A549 (cell line): ENCODE results near the gene ATP4A. TPM values are rescaled to one million over a fixed set of nuclear protein-coding genes. Genes with fewer than 3 reads are reported as not detected.

ENCODE experiments used
- ATAC-seq, 2 experiments: fragments of 200-7000 bp in 1 of 2; fragments of >200 bp in 1 of 2; cut with Nextera tagmentation in 1 of 2; cut with Tn5 transposase in 1 of 2; 3 replicates each; pipeline versions ENCODE4 v1.8.0 to v1.9.1; 2018 to 2020; ENCODE audit warnings: mild to moderate bottlenecking in 1 of 2, moderate library complexity in 1 of 2
- CTCF ChIA-PET: fragments of 300-600 bp; sonication (Branson Sonifier 250); formaldehyde crosslinking; extraction: SDS; loops from one replicate; lab custom pipeline; 2021; ENCODE audit warnings: antibody characterized with exemption, inconsistent platforms; lab: Yijun Ruan, JAX
- POLR2A ChIA-PET: fragments of 350-600 bp; formaldehyde crosslinking; extraction: SDS; loops from one replicate; lab custom pipeline; 2021; ENCODE audit warnings: antibody characterized with exemption, inconsistent platforms; lab: Yijun Ruan, JAX
- DNase-seq, 2 experiments: peaks; one replicate each; pipeline versions ENCODE4 v3.0.0 to v3.0.0-alpha.2; 2011 to 2016; ENCODE audit warnings: low read depth in 1 of 2, low spot score in 1 of 2
- FAIRE-seq: peaks from 2 replicates; lab custom pipeline; 2011; peaks lifted over from hg19 to GRCh38; lab: Jason Lieb, UNC
- H3K27ac ChIP-seq, 2 experiments: fragments of >200 bp; sonication (Bioruptor Twin); formaldehyde crosslinking; 3 replicates each; pipeline ENCODE4 v1.5.1; 2016 to 2017
- H3K4me1 ChIP-seq: fragments of >200 bp; sonication (Bioruptor Twin); formaldehyde crosslinking; 3 replicates; pipeline ENCODE4 v1.6.1; 2016
- H3K4me2 ChIP-seq: fragments of >200 bp; sonication (Bioruptor Twin); formaldehyde crosslinking; 3 replicates; pipeline ENCODE4 v1.6.1; 2016
- H3K4me3 ChIP-seq: fragments of >200 bp; sonication (Bioruptor Twin); formaldehyde crosslinking; 3 replicates; pipeline ENCODE4 v1.5.1; 2016
- H3K9me3 ChIP-seq: fragments of >200 bp; sonication (Bioruptor Twin); formaldehyde crosslinking; 3 replicates; pipeline ENCODE4 v1.6.1; 2016
- BCL3 ChIP-seq: fragments of >200 bp; sonication (Bioruptor Twin); formaldehyde crosslinking; IDR thresholded peaks from 3 replicates; pipeline ENCODE4 v1.6.1; 2016
- CBX8 ChIP-seq: fragments of 200-600 bp; sonication (generic); IDR thresholded peaks from 2 replicates; pipeline ENCODE4 v1.6.1; 2016
- CHD2 ChIP-seq: fragments of 150-350 bp; IDR thresholded peaks from 2 replicates; pipeline ENCODE4 v1.6.1; 2014; ENCODE audit warnings: low read length; ENCODE audit not compliant: partially characterized antibody
- CHD4 ChIP-seq: fragments of 200-600 bp; sonication (generic); IDR thresholded peaks from 2 replicates; pipeline ENCODE4 v1.6.1; 2016; ENCODE audit warnings: antibody characterized with exemption, mild to moderate bottlenecking, borderline replicate concordance
- EHMT2 ChIP-seq: fragments of 200-600 bp; sonication (generic); IDR thresholded peaks from 2 replicates; pipeline ENCODE4 v1.6.1; 2016; ENCODE audit warnings: antibody characterized with exemption, low read depth, mild to moderate bottlenecking, moderate library complexity
- GATA3 ChIP-seq: IDR thresholded peaks from 2 replicates; pipeline ENCODE4 v1.6.1; 2012; ENCODE audit warnings: borderline replicate concordance
- JUN ChIP-seq, 2 experiments: fragments of >200 bp; sonication (Bioruptor Twin); formaldehyde crosslinking; IDR thresholded peaks; 2 replicates in 1 of 2; 3 replicates in 1 of 2; pipeline ENCODE4 v1.6.1; 2016 to 2017
- KDM1A ChIP-seq: fragments of 200-600 bp; sonication (generic); IDR thresholded peaks from 2 replicates; pipeline ENCODE4 v1.6.1; 2016; ENCODE audit warnings: low read depth, mild to moderate bottlenecking
- KDM5A ChIP-seq: fragments of 200-600 bp; sonication (generic); IDR thresholded peaks from 2 replicates; pipeline ENCODE4 v1.6.1; 2016; ENCODE audit warnings: antibody characterized with exemption, mild to moderate bottlenecking
- NFE2L2 ChIP-seq: fragments of 150-350 bp; conservative IDR thresholded peaks from 2 replicates; pipeline ENCODE4 v1.6.1; 2014; ENCODE audit warnings: low read length
- RAD21 ChIP-seq, 2 experiments: fragments of >200 bp in 1 of 2; sonication (Bioruptor Twin) in 1 of 2; formaldehyde crosslinking in 1 of 2; IDR thresholded peaks in 1 of 2; conservative IDR thresholded peaks in 1 of 2; 2 replicates in 1 of 2; 3 replicates in 1 of 2; pipeline ENCODE4 v1.6.1; 2012 to 2018; ENCODE audit warnings: inconsistent platforms in 1 of 2
- SREBF2 ChIP-seq: fragments of 450-650 bp; IDR thresholded peaks from 2 replicates; pipeline ENCODE4 v1.6.1; 2014; ENCODE audit warnings: mild to moderate bottlenecking, moderate library complexity
- ZFP36 ChIP-seq: fragments of 450-650 bp; IDR thresholded peaks from 2 replicates; pipeline ENCODE4 v1.6.1; 2014; ENCODE audit warnings: borderline replicate concordance; ENCODE audit not compliant: partially characterized antibody
- WGBS: methylation state at CpG from one replicate; pipeline ENCODE4 v1.1.6; 2017; ENCODE audit errors: missing lambda C conversion rate; 5-methylcytosine and 5-hydroxymethylcytosine counted together
- polyA plus RNA-seq, 4 experiments: library from polyadenylated mRNA; depleted of rRNA in 3 of 4; stranded (reverse); fragments of >200 nt; fragmentation: RNase III in 1 of 4; extraction: RNeasy Plus Mini Kit Qiagen cat#74134 plus additional on column Dnase treatment in 1 of 4; gene quantifications; 2 replicates in 3 of 4; 3 replicates in 1 of 4; pipeline ENCODE4 v1.2.3, GENCODE V29; 2011 to 2017
- TF ChIP-seq, protein P1 (sequence below): IDR thresholded peaks from 2 replicates; pipeline ENCODE4 v1.6.1; 2012
- TF ChIP-seq, protein P2 (sequence below): fragments of >200 bp; sonication (Bioruptor Twin); formaldehyde crosslinking; IDR thresholded peaks from 3 replicates; pipeline ENCODE4 v1.5.1; 2016
- TF ChIP-seq, protein P3 (sequence below): fragments of 200-600 bp; sonication (generic); IDR thresholded peaks from 2 replicates; pipeline ENCODE4 v1.6.1; 2016; ENCODE audit warnings: antibody characterized with exemption, mild to moderate bottlenecking, moderate library complexity
- TF ChIP-seq, protein P4 (sequence below): IDR thresholded peaks from 2 replicates; pipeline ENCODE4 v1.6.1; 2012; ENCODE audit warnings: low read depth, borderline replicate concordance
- TF ChIP-seq, protein P5 (sequence below): fragments of 250-450 bp; sonication (Bioruptor Pico); IDR thresholded peaks from 2 replicates; pipeline ENCODE4 v1.5.0; 2021; ENCODE audit warnings: mild to moderate bottlenecking, moderate library complexity, borderline replicate concordance

Gene ATP4A
- polyA plus RNA-seq, 2 of the 4 experiments (the other 2 are of a cell fraction), result not detected

GRCh38 chr19:35545855-35546381, 17.5 kb downstream of the ATP4A start:
- CTCF ChIA-PET, result interaction anchor here (3.0 to 5.1 kb wide), 3 partner anchors 12 to 50 kb away, joined by 19 to 81 read pairs (median 80); no protein-coding TSS in a partner anchor
- TF ChIP-seq GATA3, result no peak
- no peak for TF ChIP-seq JUN (IDR thresholded peaks at IDR 0.05)
- no peak for TF ChIP-seq RAD21 (conservative IDR thresholded peaks at IDR 0.05 in 1 of 2, IDR thresholded peaks at IDR 0.05 in 1 of 2)
- TF ChIP-seq, protein P1, sequence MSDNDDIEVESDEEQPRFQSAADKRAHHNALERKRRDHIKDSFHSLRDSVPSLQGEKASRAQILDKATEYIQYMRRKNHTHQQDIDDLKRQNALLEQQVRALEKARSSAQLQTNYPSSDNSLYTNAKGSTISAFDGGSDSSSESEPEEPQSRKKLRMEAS, result peak; percentile 79
- TF ChIP-seq CHD2, result no peak
- no peak for TF ChIP-seq ZFP36
- no peak for TF ChIP-seq SREBF2
- TF ChIP-seq, protein P2, sequence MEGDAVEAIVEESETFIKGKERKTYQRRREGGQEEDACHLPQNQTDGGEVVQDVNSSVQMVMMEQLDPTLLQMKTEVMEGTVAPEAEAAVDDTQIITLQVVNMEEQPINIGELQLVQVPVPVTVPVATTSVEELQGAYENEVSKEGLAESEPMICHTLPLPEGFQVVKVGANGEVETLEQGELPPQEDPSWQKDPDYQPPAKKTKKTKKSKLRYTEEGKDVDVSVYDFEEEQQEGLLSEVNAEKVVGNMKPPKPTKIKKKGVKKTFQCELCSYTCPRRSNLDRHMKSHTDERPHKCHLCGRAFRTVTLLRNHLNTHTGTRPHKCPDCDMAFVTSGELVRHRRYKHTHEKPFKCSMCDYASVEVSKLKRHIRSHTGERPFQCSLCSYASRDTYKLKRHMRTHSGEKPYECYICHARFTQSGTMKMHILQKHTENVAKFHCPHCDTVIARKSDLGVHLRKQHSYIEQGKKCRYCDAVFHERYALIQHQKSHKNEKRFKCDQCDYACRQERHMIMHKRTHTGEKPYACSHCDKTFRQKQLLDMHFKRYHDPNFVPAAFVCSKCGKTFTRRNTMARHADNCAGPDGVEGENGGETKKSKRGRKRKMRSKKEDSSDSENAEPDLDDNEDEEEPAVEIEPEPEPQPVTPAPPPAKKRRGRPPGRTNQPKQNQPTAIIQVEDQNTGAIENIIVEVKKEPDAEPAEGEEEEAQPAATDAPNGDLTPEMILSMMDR, result no peak
- TF ChIP-seq, protein P3, sequence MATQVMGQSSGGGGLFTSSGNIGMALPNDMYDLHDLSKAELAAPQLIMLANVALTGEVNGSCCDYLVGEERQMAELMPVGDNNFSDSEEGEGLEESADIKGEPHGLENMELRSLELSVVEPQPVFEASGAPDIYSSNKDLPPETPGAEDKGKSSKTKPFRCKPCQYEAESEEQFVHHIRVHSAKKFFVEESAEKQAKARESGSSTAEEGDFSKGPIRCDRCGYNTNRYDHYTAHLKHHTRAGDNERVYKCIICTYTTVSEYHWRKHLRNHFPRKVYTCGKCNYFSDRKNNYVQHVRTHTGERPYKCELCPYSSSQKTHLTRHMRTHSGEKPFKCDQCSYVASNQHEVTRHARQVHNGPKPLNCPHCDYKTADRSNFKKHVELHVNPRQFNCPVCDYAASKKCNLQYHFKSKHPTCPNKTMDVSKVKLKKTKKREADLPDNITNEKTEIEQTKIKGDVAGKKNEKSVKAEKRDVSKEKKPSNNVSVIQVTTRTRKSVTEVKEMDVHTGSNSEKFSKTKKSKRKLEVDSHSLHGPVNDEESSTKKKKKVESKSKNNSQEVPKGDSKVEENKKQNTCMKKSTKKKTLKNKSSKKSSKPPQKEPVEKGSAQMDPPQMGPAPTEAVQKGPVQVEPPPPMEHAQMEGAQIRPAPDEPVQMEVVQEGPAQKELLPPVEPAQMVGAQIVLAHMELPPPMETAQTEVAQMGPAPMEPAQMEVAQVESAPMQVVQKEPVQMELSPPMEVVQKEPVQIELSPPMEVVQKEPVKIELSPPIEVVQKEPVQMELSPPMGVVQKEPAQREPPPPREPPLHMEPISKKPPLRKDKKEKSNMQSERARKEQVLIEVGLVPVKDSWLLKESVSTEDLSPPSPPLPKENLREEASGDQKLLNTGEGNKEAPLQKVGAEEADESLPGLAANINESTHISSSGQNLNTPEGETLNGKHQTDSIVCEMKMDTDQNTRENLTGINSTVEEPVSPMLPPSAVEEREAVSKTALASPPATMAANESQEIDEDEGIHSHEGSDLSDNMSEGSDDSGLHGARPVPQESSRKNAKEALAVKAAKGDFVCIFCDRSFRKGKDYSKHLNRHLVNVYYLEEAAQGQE, result no peak; the same call in 1 of the 2 replicates
- no peak for TF ChIP-seq BCL3
- TF ChIP-seq, protein P4, sequence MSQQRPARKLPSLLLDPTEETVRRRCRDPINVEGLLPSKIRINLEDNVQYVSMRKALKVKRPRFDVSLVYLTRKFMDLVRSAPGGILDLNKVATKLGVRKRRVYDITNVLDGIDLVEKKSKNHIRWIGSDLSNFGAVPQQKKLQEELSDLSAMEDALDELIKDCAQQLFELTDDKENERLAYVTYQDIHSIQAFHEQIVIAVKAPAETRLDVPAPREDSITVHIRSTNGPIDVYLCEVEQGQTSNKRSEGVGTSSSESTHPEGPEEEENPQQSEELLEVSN, result 0 out of 2 replicates have a peak, but pooled peaks have one; percentile 6
- no peak for TF ChIP-seq CHD4
- no peak for TF ChIP-seq CBX8
- TF ChIP-seq, protein P5, sequence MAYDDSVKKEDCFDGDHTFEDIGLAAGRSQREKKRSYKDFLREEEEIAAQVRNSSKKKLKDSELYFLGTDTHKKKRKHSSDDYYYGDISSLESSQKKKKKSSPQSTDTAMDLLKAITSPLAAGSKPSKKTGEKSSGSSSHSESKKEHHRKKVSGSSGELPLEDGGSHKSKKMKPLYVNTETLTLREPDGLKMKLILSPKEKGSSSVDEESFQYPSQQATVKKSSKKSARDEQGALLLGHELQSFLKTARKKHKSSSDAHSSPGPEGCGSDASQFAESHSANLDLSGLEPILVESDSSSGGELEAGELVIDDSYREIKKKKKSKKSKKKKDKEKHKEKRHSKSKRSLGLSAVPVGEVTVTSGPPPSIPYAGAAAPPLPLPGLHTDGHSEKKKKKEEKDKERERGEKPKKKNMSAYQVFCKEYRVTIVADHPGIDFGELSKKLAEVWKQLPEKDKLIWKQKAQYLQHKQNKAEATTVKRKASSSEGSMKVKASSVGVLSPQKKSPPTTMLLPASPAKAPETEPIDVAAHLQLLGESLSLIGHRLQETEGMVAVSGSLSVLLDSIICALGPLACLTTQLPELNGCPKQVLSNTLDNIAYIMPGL (CRISPR knock-in tag), result 0 out of 2 replicates have a peak, but pooled peaks have one; percentile 26
- TF ChIP-seq KDM1A, result no peak
- TF ChIP-seq EHMT2, result no peak
- TF ChIP-seq NFE2L2, result no peak
- TF ChIP-seq KDM5A, result no peak; the same call in 1 of the 2 replicates
- TF ChIP-seq, all 56 proteins: peak for 3
- ATAC-seq (peak; percentile 41 to 70), DNase-seq (peak; percentile 58 to 94), FAIRE-seq (no peak)
- Histone ChIP-seq H3K27ac (peak overlapping the region; percentile 88 to 93), H3K9me3 (no peaks in the 10 kb centered on the region), H3K4me3 (peak overlapping the region; percentile 86), H3K4me2 (peak overlapping the region; percentile 85), H3K4me1 (peaks cover 14% of the 10 kb centered on the region)
- 4% methylated on average over 27 of the region's 27 CpGs for WGBS
- POLR2A ChIA-PET, result no interaction called here
